ENCODE results near the gene PCYT2. TPM values are rescaled to one million over a fixed set of nuclear protein-coding genes. Genes with fewer than 3 reads are reported as not detected.

The PCYT2 gene
- total RNA-seq, 2 experiments from 2014 or later: 20.5 to 22.6 TPM

- H3K27ac Mint-ChIP-seq: peak overlapping the region; percentile 85
- DNase-seq: no peak
- ChIA-PET POLR2A (interaction anchor here (1.5 to 3.7 kb wide), 4 partner anchors 8 to 24 kb away, joined by 4 to 10 read pairs (median 5); no protein-coding TSS in a partner anchor), CTCF (interaction anchor here (1.1 kb wide), 1 partner anchor 9 kb away, joined by 3 read pairs; no protein-coding TSS in a partner anchor)
- H3K4me1 Mint-ChIP-seq (ENCODE audit: low read depth): peaks cover 40% of the 10 kb centered on the region
- H3K4me3 Mint-ChIP-seq: peak overlapping the region; percentile 74
- peaks cover 52% of the 10 kb centered on the region for H3K36me3 Mint-ChIP-seq (ENCODE audit: low read depth)
- H3K9me3 Mint-ChIP-seq: no peaks in the 10 kb centered on the region
- no peaks in the 10 kb centered on the region for H3K27me3 Mint-ChIP-seq
- intact Hi-C loops (cut with micrococcal nuclease): no loop called here
- no peak for ATAC-seq
- no peak for TF ChIP-seq CTCF (IDR thresholded peaks at IDR 0.05)
Measured at GRCh38 chr17:81863833-81864768, 47.1 kb downstream of the PCYT2 start.

GRCh38 chr17:81863123-81863675 is 48.0 kb downstream of the PCYT2 start:
- intact Hi-C loops (cut with micrococcal nuclease): no loop called here
- Mint-ChIP-seq H3K27me3 (no peaks in the 10 kb centered on the region), H3K27ac (peak overlapping the region; percentile 85), H3K9me3 (no peaks in the 10 kb centered on the region), H3K36me3 (ENCODE audit: low read depth) (peaks cover 57% of the 10 kb centered on the region), H3K4me3 (peak overlapping the region; percentile 74), H3K4me1 (ENCODE audit: low read depth) (peaks cover 47% of the 10 kb centered on the region)
- ChIA-PET CTCF (interaction anchor here (1.1 kb wide), 1 partner anchor 10 kb away, joined by 3 read pairs; no protein-coding TSS in a partner anchor), POLR2A (interaction anchor here (0.7 to 3.7 kb wide), 6 partner anchors 9 to 136 kb away, joined by 3 to 10 read pairs (median 4); no protein-coding TSS in a partner anchor)
- no peak for ATAC-seq
- no peak for TF ChIP-seq CTCF (IDR thresholded peaks at IDR 0.05)
- no peak for DNase-seq

- H3K27me3 Mint-ChIP-seq: no peaks in the 10 kb centered on the region
- H3K4me3 Mint-ChIP-seq: peak overlapping the region; percentile 96
- CTCF ChIA-PET: interaction anchor here (1.5 to 2.3 kb wide), 2 partner anchors 9 to 67 kb away, joined by 4 to 10 read pairs; partner anchors contain the start of gene MAFG
- POLR2A ChIA-PET: interaction anchor here (0.8 to 4.9 kb wide), 3 partner anchors 9 to 155 kb away, joined by 4 to 38 read pairs (median 10); partner anchors contain the start of gene ARHGDIA
- DNase-seq: peak; percentile 99
- TF ChIP-seq CTCF (IDR thresholded peaks at IDR 0.05): no peak
- peaks cover 44% of the 10 kb centered on the region for H3K4me1 Mint-ChIP-seq (ENCODE audit: low read depth)
- H3K9me3 Mint-ChIP-seq: no peaks in the 10 kb centered on the region
- ATAC-seq: peak; percentile 92
- H3K27ac Mint-ChIP-seq: peak overlapping the region; percentile 98
- peaks cover 64% of the 10 kb centered on the region for H3K36me3 Mint-ChIP-seq (ENCODE audit: low read depth)
- intact Hi-C loops (cut with micrococcal nuclease): no loop called here
Measured at GRCh38 chr17:81860756-81861568, 50.2 kb downstream of the PCYT2 start.

GRCh38 chr17:81859906-81860755 is 51.1 kb downstream of the PCYT2 start, which contains the start of gene P4HB:
TSS of gene P4HB (minus strand) at chr17:81860535. CDS start at chr17:81860471, 64 bp downstream.
- no peaks in the 10 kb centered on the region for H3K9me3 Mint-ChIP-seq

More at GRCh38 chr17:81859906-81860755, 51.1 kb downstream of the PCYT2 start, which contains the start of gene P4HB:
- intact Hi-C loops (cut with micrococcal nuclease): no loop called here
- Mint-ChIP-seq H3K4me3 (peak within 1 kb of the TSS; percentile 96), H3K27ac (peak within 1 kb of the TSS; percentile 98), H3K4me1 (ENCODE audit: low read depth) (peaks cover 44% of the 10 kb centered on the region), H3K36me3 (ENCODE audit: low read depth) (peaks cover 66% of the 10 kb centered on the region), H3K27me3 (no peaks in the 10 kb centered on the region)
- CTCF ChIA-PET: interaction anchor here (1.0 to 2.3 kb wide), 5 partner anchors 9 to 125 kb away, joined by 4 to 10 read pairs (median 4); partner anchors contain the start of gene MAFG
- ATAC-seq: no peak
- peak; percentile 15 for DNase-seq
- TF ChIP-seq CTCF (IDR thresholded peaks at IDR 0.05): no peak
- POLR2A ChIA-PET: interaction anchor here (1.0 to 4.9 kb wide), 7 partner anchors 10 to 176 kb away, joined by 3 to 38 read pairs (median 10); partner anchors contain the start of genes ARHGDIA, ARL16, HGS and MCRIP1

Data from activated CD8-positive, alpha-beta T cell treated with anti-CD3 and anti-CD28 coated beads for 36 hours (primary cell).